Keratinocyte (primary cell): ENCODE measurements around the gene PTPRN2.

Experiments used
- CTCF ChIP-seq, 3 experiments: IDR thresholded peaks in 1 of 3; conservative IDR thresholded peaks in 1 of 3; optimal IDR thresholded peaks in 1 of 3; 2 replicates in 2 of 3; 3 replicates in 1 of 3; pipeline versions ENCODE3 to v1.5.1; 2011; ENCODE audit warnings: low read length in 3 of 3, mild to moderate bottlenecking in 3 of 3, moderate library complexity in 2 of 3, control low read depth in 1 of 3, inconsistent platforms in 1 of 3; ENCODE audit not compliant: insufficient read depth in 2 of 3; ENCODE audit errors: extremely low read depth in 1 of 3
- EZH2 ChIP-seq: IDR thresholded peaks from one replicate; pipeline ENCODE4 v1.6.1; 2012; ENCODE audit warnings: inconsistent platforms, mild to moderate bottlenecking, low read length, moderate library complexity

- TF ChIP-seq CTCF (optimal IDR thresholded peaks at IDR 0.05 in 1 of 3, IDR thresholded peaks at IDR 0.05 in 1 of 3, conservative IDR thresholded peaks at IDR 0.05 in 1 of 3; ENCODE audit: extremely low read depth in 1 of 3, insufficient read depth in 2 of 3, low read length in 3 of 3) (no peak), EZH2 (no peak)
Measured at GRCh38 chr7:157906583-157906982, 681.0 kb downstream of the PTPRN2 start.
